ENCODE measurements around the gene ITGB5.

DNA sequence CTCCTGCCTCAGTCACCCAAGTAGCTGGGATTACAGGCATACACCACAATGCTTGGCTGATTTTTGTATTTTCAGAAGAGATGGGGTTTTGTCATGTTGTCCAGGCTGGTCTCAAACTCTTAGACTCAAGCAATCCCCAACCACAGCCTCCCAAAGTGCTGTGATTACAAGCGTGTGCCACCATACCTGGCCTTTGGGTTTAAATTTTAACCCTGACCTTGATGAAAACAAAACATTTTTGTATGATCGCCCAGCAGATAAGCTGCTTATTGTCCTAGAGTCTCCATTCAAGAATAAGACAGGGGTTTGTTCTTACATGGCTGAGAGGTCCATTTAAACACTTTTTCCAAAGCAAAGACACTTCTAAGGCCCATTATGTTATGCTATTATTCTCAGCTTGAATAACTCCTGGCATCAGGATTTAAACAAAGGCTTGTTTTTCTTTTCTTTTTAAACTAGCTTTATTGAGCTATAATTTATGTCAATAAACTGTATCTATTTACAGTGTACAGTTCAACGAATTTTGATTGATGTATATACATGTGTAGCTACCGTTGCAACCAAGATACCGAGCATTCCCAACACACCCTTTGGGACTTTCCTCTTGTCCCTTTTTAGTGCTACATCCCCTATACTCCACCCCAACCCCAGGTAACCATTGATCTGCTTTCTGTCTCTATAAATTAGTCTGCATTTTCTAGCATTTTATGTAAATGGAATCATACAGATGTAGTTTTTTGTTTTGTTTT, 48.8 kb upstream of the ITGB5 start:
- TF ChIP-seq, protein P1, sequence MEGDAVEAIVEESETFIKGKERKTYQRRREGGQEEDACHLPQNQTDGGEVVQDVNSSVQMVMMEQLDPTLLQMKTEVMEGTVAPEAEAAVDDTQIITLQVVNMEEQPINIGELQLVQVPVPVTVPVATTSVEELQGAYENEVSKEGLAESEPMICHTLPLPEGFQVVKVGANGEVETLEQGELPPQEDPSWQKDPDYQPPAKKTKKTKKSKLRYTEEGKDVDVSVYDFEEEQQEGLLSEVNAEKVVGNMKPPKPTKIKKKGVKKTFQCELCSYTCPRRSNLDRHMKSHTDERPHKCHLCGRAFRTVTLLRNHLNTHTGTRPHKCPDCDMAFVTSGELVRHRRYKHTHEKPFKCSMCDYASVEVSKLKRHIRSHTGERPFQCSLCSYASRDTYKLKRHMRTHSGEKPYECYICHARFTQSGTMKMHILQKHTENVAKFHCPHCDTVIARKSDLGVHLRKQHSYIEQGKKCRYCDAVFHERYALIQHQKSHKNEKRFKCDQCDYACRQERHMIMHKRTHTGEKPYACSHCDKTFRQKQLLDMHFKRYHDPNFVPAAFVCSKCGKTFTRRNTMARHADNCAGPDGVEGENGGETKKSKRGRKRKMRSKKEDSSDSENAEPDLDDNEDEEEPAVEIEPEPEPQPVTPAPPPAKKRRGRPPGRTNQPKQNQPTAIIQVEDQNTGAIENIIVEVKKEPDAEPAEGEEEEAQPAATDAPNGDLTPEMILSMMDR (conservative IDR thresholded peaks at IDR 0.05 in 1 of 2, IDR thresholded peaks at IDR 0.05 in 1 of 2; ENCODE audit: low read depth in 1 of 2, low read length in 2 of 2), result no peak
- TF ChIP-seq EZH2 (IDR thresholded peaks at IDR 0.05; ENCODE audit: low read length, missing control alignments), result no peak

All from fibroblast of lung (primary cell).